K562 (cell line): Measurements from ENCODE around the gene MOSPD2. TPM values are rescaled to one million over a fixed set of nuclear protein-coding genes. Genes with fewer than 3 reads are reported as not detected.

Source experiments
- ATAC-seq: fragments of 200-7000 bp; cut with Tn5 transposase; 3 replicates; pipeline ENCODE4 v1.9.1; 2020; ENCODE audit warnings: moderate library complexity
- BruUV-seq: library from RNA; stranded (reverse); fragments of 400-500 nt; replicated peaks from 2 replicates; lab custom pipeline; 2021; lab: Mats Ljungman, UMichigan
- CTCF ChIA-PET: fragments of 300-600 bp; formaldehyde crosslinking; extraction: SDS; loops from one replicate; lab custom pipeline; 2021; ENCODE audit warnings: low intra/inter-chr PET ratio; lab: Yijun Ruan, JAX
- POLR2A ChIA-PET: fragments of 300-600, 350-650 bp; sonication (Branson Sonifier 250); formaldehyde crosslinking; extraction: SDS; loops from one replicate; lab custom pipeline; 2021; ENCODE audit warnings: antibody characterized with exemption, inconsistent platforms; lab: Yijun Ruan, JAX
- DNase-seq, 4 experiments: peaks; one replicate each; pipeline versions ENCODE4 v3.0.0 to v3.0.0-alpha.2; 2011 to 2018; ENCODE audit warnings: low spot score in 3 of 4, mixed read lengths in 3 of 4; ENCODE audit errors: extremely low read depth in 1 of 4
- FAIRE-seq: peaks from 2 replicates; lab custom pipeline; 2011; peaks lifted over from hg19 to GRCh38; lab: Jason Lieb, UNC
- H2AFZ ChIP-seq: 2 replicates; pipeline ENCODE4 v1.6.0; 2011; ENCODE audit warnings: low read depth, low read length, control low read depth, inconsistent platforms
- H3K27ac ChIP-seq: fragments of 200-600 bp; 3 replicates; pipeline ENCODE4 v1.8.0; 2011; ENCODE audit warnings: low read depth, mild to moderate bottlenecking, control low read depth, inconsistent platforms, low read length, moderate library complexity, mixed read lengths; ENCODE audit errors: extremely low read depth
- H3K27me3 ChIP-seq, 2 experiments: fragments of 300-600 bp in 1 of 2; 2 replicates in 1 of 2; 3 replicates in 1 of 2; pipeline versions ENCODE4 v1.6.0 to v1.8.0; 2011; ENCODE audit warnings: inconsistent platforms in 2 of 2, low read length in 2 of 2, mild to moderate bottlenecking in 1 of 2, mixed read lengths in 1 of 2, moderate library complexity in 1 of 2; ENCODE audit not compliant: control insufficient read depth in 2 of 2, insufficient read depth in 2 of 2
- H3K36me3 ChIP-seq: fragments of 300-600 bp; 3 replicates; pipeline ENCODE4 v1.8.0; 2011; ENCODE audit warnings: mild to moderate bottlenecking, low read length, inconsistent platforms; ENCODE audit not compliant: control insufficient read depth, insufficient read depth
- H3K4me1 ChIP-seq, 2 experiments: fragments of 200-600 bp in 1 of 2; replicated peaks in 1 of 2; 2 replicates in 1 of 2; 3 replicates in 1 of 2; pipeline versions ENCODE4 v1.5.1 to v1.8.0; 2011; ENCODE audit warnings: inconsistent platforms in 2 of 2, low read length in 2 of 2, mild to moderate bottlenecking in 1 of 2, mixed read lengths in 1 of 2, moderate library complexity in 1 of 2; ENCODE audit not compliant: control insufficient read depth in 2 of 2, insufficient read depth in 2 of 2
- H3K4me2 ChIP-seq: 2 replicates; pipeline ENCODE4 v1.6.1; 2011; ENCODE audit warnings: low read length, control low read depth, inconsistent platforms, mixed read lengths; ENCODE audit not compliant: insufficient read depth
- H3K4me3 ChIP-seq: fragments of 200-600 bp; sonication (generic), shearing (Covaris generic); 2 replicates; pipeline ENCODE4 v1.5.1; 2016; ENCODE audit warnings: control low read depth, inconsistent platforms
- H3K79me2 ChIP-seq: fragments of 200-600 bp; 3 replicates; pipeline ENCODE4 v1.8.0; 2011; ENCODE audit warnings: low read length, inconsistent platforms; ENCODE audit not compliant: control insufficient read depth, insufficient read depth
- H3K9ac ChIP-seq, 2 experiments: 2 replicates each; pipeline versions ENCODE4 v1.6.0 to v1.6.1; 2011; ENCODE audit warnings: low read depth in 2 of 2, low read length in 2 of 2, control low read depth in 1 of 2, inconsistent platforms in 1 of 2, mild to moderate bottlenecking in 1 of 2, mixed read lengths in 1 of 2; ENCODE audit not compliant: insufficient read depth in 1 of 2
- H3K9me1 ChIP-seq: one replicate; pipeline ENCODE4 v1.6.0; 2011; ENCODE audit warnings: inconsistent platforms, mild to moderate bottlenecking, low read length, moderate library complexity; ENCODE audit not compliant: control insufficient read depth, insufficient read depth
- H3K9me3 ChIP-seq: replicated peaks from 2 replicates; pipeline ENCODE4 v1.5.1; 2011; ENCODE audit warnings: low read depth, low read length, inconsistent platforms; ENCODE audit not compliant: control insufficient read depth, insufficient read depth
- H4K20me1 ChIP-seq: replicated peaks from 2 replicates; pipeline ENCODE4 v1.6.1; 2011; ENCODE audit warnings: low read length, inconsistent platforms, mixed read lengths; ENCODE audit not compliant: control insufficient read depth, insufficient read depth
- ETV1 ChIP-seq: fragments of 450-650 bp; conservative IDR thresholded peaks from 2 replicates; pipeline ENCODE4 v1.6.1; 2016; ENCODE audit warnings: missing genetic modification characterization, control low read depth, low read depth, missing compliant biosample characterization
- EWSR1 ChIP-seq: fragments of 450-650 bp; IDR thresholded peaks from 2 replicates; pipeline ENCODE4 v1.6.1; 2018; ENCODE audit warnings: borderline replicate concordance, mild to moderate bottlenecking, low read depth, moderate library complexity; ENCODE audit not compliant: partially characterized antibody
- FOXJ2 ChIP-seq: fragments of 200-800 bp; sonication (Bioruptor generic); IDR thresholded peaks from 2 replicates; pipeline ENCODE4 v1.6.1; 2016; ENCODE audit warnings: missing genetic modification characterization, missing compliant biosample characterization
- HLTF ChIP-seq: fragments of 450-650 bp; IDR thresholded peaks from 2 replicates; pipeline ENCODE4 v1.6.1; 2016
- MCM2 ChIP-seq: fragments of 450-650 bp; IDR thresholded peaks from 2 replicates; pipeline ENCODE4 v1.6.1; 2017; ENCODE audit warnings: low read depth, mild to moderate bottlenecking
- NFXL1 ChIP-seq: fragments of 450-650 bp; formaldehyde crosslinking; IDR thresholded peaks from 2 replicates; pipeline ENCODE4 v1.4.0; 2021; ENCODE audit warnings: mild to moderate bottlenecking
- RFX5 ChIP-seq: IDR thresholded peaks from 2 replicates; pipeline ENCODE4 v1.6.1; 2011; ENCODE audit warnings: low read depth, mild to moderate bottlenecking, improper control_type of control experiment, low read length
- SOX6 ChIP-seq: fragments of 450-650 bp; IDR thresholded peaks from 2 replicates; pipeline ENCODE4 v1.6.1; 2014; ENCODE audit warnings: mild to moderate bottlenecking
- SRSF7 ChIP-seq: fragments of 200-400 bp; formaldehyde crosslinking; optimal IDR thresholded peaks from 2 replicates; pipeline ENCODE3; 2017; ENCODE audit warnings: mild to moderate bottlenecking, low read depth, low read length
- TCF7L2 ChIP-seq: fragments of 150-350 bp; IDR thresholded peaks from 2 replicates; pipeline ENCODE4 v1.6.1; 2016; ENCODE audit warnings: low read depth, mild to moderate bottlenecking, low read length, moderate library complexity
- U2AF1 ChIP-seq: fragments of 200-400 bp; formaldehyde crosslinking; optimal IDR thresholded peaks from 2 replicates; pipeline ENCODE3; 2017; ENCODE audit warnings: mild to moderate bottlenecking, low read depth, low read length, moderate library complexity
- ZBTB12 ChIP-seq: fragments of 250-450 bp; sonication (Bioruptor Pico); IDR thresholded peaks from 2 replicates; pipeline ENCODE4 v1.4.0; 2020
- ZNF384 ChIP-seq: IDR thresholded peaks from 2 replicates; pipeline ENCODE4 v1.6.1; 2012; ENCODE audit warnings: low read depth, low read length, improper control_type of control experiment
- WGBS: fragments of 100-300 bp; shearing (Covaris generic); methylation state at CpG from one replicate; pipeline ENCODE4 v1.1.6; 2016; ENCODE audit warnings: low coverage, mixed read lengths; ENCODE audit not compliant: insufficient coverage; ENCODE audit errors: missing lambda C conversion rate; 5-methylcytosine and 5-hydroxymethylcytosine counted together
- in situ Hi-C: fragments of 300-500 bp; cut with MboI; formaldehyde crosslinking; loops from 4 replicates; pipeline ENCODE4 v1.15.0; 2018; ENCODE audit warnings: inconsistent platforms, mixed read lengths
- intact Hi-C: fragments of 100-400 bp; cut with micrococcal nuclease; formaldehyde crosslinking; loops from 2 replicates; pipeline ENCODE4 v1.14.2; 2022
- polyA plus RNA-seq, 8 experiments: library from polyadenylated mRNA; depleted of rRNA in 4 of 8; stranded (reverse) in 5 of 8; unstranded in 3 of 8; fragments of >200 nt; fragmentation: Nextera tagmentation in 2 of 8; fragmentation: Illumina TruSeq in 1 of 8; extraction: Ambion mirVana in 2 of 8; extraction: Trizol in 1 of 8; gene quantifications; 2 replicates each; pipeline versions ENCODE4 v1.2.1 to v1.2.3, GENCODE V29; 2011 to 2014; ENCODE audit warnings: inconsistent platforms in 1 of 8, missing spikeins in 1 of 8
- total RNA-seq, 7 experiments: library from RNA; depleted of rRNA in 6 of 7; stranded (reverse); fragments of >200 nt in 6 of 7; fragmentation: Illumina TruSeq in 2 of 7; extraction: Trizol in 2 of 7; gene quantifications; 2 replicates each; pipeline versions ENCODE4 v1.2.1 to v1.2.3, GENCODE V29; 2011 to 2021; ENCODE audit warnings: low replicate concordance in 1 of 7
- TF ChIP-seq, protein P1 (sequence below), 2 experiments: IDR thresholded peaks; 2 replicates each; pipeline ENCODE4 v1.6.1; 2012; ENCODE audit warnings: improper control_type of control experiment in 2 of 2, low read depth in 2 of 2, low read length in 2 of 2, borderline replicate concordance in 1 of 2
- TF ChIP-seq, protein P2 (sequence below): fragments of 450-650 bp; conservative IDR thresholded peaks from 2 replicates; pipeline ENCODE4 v1.6.1; 2016; ENCODE audit warnings: missing genetic modification characterization, low read depth, mild to moderate bottlenecking, control low read depth, missing compliant biosample characterization
- TF ChIP-seq, protein P3 (sequence below): fragments of 450-650 bp; formaldehyde crosslinking; IDR thresholded peaks from 2 replicates; pipeline ENCODE4 v1.4.0; 2022; ENCODE audit warnings: missing genetic modification characterization

MOSPD2 gene
- total and polyA plus RNA-seq, 9 of the 15 experiments (the other 6 are each of a cell fraction or from before 2014, with no cell fraction given) = 3.9 to 12.2 (median 9.2) TPM

GRCh38 chrX:14884714-14885113 lies 11.5 kb downstream of the MOSPD2 start:
- Histone ChIP-seq H3K4me1 (no peaks in the 10 kb centered on the region), H3K36me3 (0 out of 3 replicates have a peak, but pooled peaks cover 3% of the 10 kb centered on the region), H3K27ac (no peak overlapping the region), H3K79me2 (peaks cover 2% of the 10 kb centered on the region; the same call in 1 of the 3 replicates), H2AFZ (no peak overlapping the region), H3K27me3 (no peaks in the 10 kb centered on the region), H3K9ac (no peak overlapping the region), H3K4me2 (no peak overlapping the region), H3K4me3 (no peak overlapping the region), H3K9me1 (no peaks in the 10 kb centered on the region), H4K20me1 (no peaks in the 10 kb centered on the region), H3K9me3 (no peaks in the 10 kb centered on the region)
- DNase-seq (no peak), ATAC-seq (no peak), FAIRE-seq (no peak)
- no TSS peak for BruUV-seq
- POLR2A ChIA-PET = no interaction called here
- in situ Hi-C loops = no loop called here
- CTCF ChIA-PET = no interaction called here
- intact Hi-C loops = no loop called here
- WGBS = 100% methylated on average over 1 of the region's 1 CpG
- TF ChIP-seq RFX5 = no peak
- no peak for TF ChIP-seq EWSR1
- TF ChIP-seq, protein P1, sequence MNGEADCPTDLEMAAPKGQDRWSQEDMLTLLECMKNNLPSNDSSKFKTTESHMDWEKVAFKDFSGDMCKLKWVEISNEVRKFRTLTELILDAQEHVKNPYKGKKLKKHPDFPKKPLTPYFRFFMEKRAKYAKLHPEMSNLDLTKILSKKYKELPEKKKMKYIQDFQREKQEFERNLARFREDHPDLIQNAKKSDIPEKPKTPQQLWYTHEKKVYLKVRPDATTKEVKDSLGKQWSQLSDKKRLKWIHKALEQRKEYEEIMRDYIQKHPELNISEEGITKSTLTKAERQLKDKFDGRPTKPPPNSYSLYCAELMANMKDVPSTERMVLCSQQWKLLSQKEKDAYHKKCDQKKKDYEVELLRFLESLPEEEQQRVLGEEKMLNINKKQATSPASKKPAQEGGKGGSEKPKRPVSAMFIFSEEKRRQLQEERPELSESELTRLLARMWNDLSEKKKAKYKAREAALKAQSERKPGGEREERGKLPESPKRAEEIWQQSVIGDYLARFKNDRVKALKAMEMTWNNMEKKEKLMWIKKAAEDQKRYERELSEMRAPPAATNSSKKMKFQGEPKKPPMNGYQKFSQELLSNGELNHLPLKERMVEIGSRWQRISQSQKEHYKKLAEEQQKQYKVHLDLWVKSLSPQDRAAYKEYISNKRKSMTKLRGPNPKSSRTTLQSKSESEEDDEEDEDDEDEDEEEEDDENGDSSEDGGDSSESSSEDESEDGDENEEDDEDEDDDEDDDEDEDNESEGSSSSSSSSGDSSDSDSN (IDR thresholded peaks at IDR 0.05; ENCODE audit: borderline replicate concordance in 1 of 2, low read depth in 2 of 2, low read length in 2 of 2) = no peak
- TF ChIP-seq MCM2 = no peak
- no peak for TF ChIP-seq SOX6
- TF ChIP-seq ZNF384 = no peak
- no peak for TF ChIP-seq FOXJ2 (tag)
- TF ChIP-seq, protein P2, sequence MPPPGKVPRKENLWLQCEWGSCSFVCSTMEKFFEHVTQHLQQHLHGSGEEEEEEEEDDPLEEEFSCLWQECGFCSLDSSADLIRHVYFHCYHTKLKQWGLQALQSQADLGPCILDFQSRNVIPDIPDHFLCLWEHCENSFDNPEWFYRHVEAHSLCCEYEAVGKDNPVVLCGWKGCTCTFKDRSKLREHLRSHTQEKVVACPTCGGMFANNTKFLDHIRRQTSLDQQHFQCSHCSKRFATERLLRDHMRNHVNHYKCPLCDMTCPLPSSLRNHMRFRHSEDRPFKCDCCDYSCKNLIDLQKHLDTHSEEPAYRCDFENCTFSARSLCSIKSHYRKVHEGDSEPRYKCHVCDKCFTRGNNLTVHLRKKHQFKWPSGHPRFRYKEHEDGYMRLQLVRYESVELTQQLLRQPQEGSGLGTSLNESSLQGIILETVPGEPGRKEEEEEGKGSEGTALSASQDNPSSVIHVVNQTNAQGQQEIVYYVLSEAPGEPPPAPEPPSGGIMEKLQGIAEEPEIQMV = no peak
- TF ChIP-seq ETV1 (tag) = no peak
- no peak for TF ChIP-seq ZBTB12 (CRISPR knock-in tag)
- no peak for TF ChIP-seq TCF7L2
- no peak for TF ChIP-seq NFXL1 (CRISPR knock-in tag)
- TF ChIP-seq U2AF1 = no peak
- no peak for TF ChIP-seq SRSF7
- TF ChIP-seq, protein P3, sequence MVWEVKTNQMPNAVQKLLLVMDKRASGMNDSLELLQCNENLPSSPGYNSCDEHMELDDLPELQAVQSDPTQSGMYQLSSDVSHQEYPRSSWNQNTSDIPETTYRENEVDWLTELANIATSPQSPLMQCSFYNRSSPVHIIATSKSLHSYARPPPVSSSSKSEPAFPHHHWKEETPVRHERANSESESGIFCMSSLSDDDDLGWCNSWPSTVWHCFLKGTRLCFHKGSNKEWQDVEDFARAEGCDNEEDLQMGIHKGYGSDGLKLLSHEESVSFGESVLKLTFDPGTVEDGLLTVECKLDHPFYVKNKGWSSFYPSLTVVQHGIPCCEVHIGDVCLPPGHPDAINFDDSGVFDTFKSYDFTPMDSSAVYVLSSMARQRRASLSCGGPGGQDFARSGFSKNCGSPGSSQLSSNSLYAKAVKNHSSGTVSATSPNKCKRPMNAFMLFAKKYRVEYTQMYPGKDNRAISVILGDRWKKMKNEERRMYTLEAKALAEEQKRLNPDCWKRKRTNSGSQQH (CRISPR knock-in tag) = no peak
- no peak for TF ChIP-seq HLTF
